Measurements from ENCODE around the gene CXCR1.
"Not testable (repeated sequence)": the region's sequence is repeated elsewhere in the genome, so short reads cannot be mapped to it uniquely, and the experiment has no call there.

CXCR1 gene

DNA sequence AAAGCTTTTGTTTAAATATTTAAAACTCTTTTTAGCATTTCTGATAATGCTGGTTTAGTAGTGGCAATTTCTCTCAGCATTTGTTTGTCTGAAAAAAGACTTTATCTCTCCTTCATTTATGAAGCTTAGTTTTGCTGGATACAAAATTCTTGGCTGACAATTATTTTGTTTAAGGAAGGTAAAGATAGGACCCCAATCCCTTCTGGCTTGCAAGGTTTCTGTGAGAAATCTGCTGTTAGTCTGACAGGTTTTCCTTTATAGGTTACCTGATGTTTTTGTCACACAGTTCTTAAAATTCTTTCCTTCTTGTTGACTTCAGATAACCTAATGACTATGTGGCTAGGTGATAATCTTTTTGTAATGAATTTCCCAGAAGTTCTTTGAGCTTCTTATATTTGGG, 44.5 kb downstream of the CXCR1 start:
- DNase-seq; H4K12ac ChIP-seq (ENCODE audit: low read depth, low read length); H2BK5ac ChIP-seq (ENCODE audit: low read depth, low read length, poor library complexity); H2AFZ ChIP-seq (ENCODE audit: insufficient read depth, low read length, poor library complexity); H3K23ac ChIP-seq (ENCODE audit: low read length); H3K4me3 ChIP-seq (ENCODE audit: low read depth, low read length); H3K18ac ChIP-seq (ENCODE audit: low read length); H3K14ac ChIP-seq (ENCODE audit: low read length); H3K9ac ChIP-seq (ENCODE audit: low read length); H2BK120ac ChIP-seq (ENCODE audit: insufficient read depth, low read length, poor library complexity); H4K8ac ChIP-seq (ENCODE audit: low read depth, low read length); H3K36me3 ChIP-seq (ENCODE audit: control insufficient read depth in 1 of 2, insufficient read depth in 2 of 2, low read length in 2 of 2); H2BK12ac ChIP-seq (ENCODE audit: low read length); H3K79me1 ChIP-seq (ENCODE audit: low read length); H3K4me2 ChIP-seq (ENCODE audit: low read length); H2AK5ac ChIP-seq (ENCODE audit: low read length); H3K9me3 ChIP-seq (ENCODE audit: insufficient read depth, low read depth, low read length); H3K4me1 ChIP-seq (ENCODE audit: control insufficient read depth in 1 of 2, insufficient read depth in 2 of 2, low read length in 2 of 2); H3K27ac ChIP-seq (ENCODE audit: low read depth, low read length); H4K91ac ChIP-seq (ENCODE audit: low read depth, low read length); H3K4ac ChIP-seq (ENCODE audit: low read depth, low read length); H3K27me3 ChIP-seq (ENCODE audit: insufficient read depth, low read length); H3K79me2 ChIP-seq (ENCODE audit: control insufficient read depth, insufficient read depth, low read length, poor library complexity): not testable (repeated sequence)

DNA sequence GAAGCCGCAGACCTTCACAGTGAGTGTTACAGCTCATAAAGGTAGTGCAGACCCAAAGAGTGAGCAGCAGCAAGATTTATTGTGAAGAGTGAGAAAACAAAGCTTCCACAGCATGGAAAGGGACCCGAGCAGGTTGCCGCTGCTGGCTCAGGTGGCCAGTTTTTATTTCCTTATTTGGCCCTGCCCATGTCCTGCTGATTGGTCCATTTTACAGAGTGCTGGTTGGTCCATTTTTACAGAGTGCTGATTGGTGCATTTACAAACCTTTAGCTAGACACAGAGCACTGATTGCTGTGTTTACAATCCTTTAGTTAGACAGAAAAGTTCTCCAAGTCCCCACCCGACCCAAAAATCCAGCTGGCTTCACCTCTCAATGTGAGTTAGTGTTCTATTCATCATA, 45.0 kb downstream of the CXCR1 start:
- H3K27me3 ChIP-seq (ENCODE audit: insufficient read depth, low read length); H4K91ac ChIP-seq (ENCODE audit: low read depth, low read length); H2BK120ac ChIP-seq (ENCODE audit: insufficient read depth, low read length, poor library complexity); H3K4me1 ChIP-seq (ENCODE audit: control insufficient read depth in 1 of 2, insufficient read depth in 2 of 2, low read length in 2 of 2); H2AK5ac ChIP-seq (ENCODE audit: low read length); H2BK12ac ChIP-seq (ENCODE audit: low read length); H3K79me2 ChIP-seq (ENCODE audit: control insufficient read depth, insufficient read depth, low read length, poor library complexity); H3K4me3 ChIP-seq (ENCODE audit: low read depth, low read length); H4K12ac ChIP-seq (ENCODE audit: low read depth, low read length); H3K14ac ChIP-seq (ENCODE audit: low read length); H3K23ac ChIP-seq (ENCODE audit: low read length); H3K4ac ChIP-seq (ENCODE audit: low read depth, low read length); H3K18ac ChIP-seq (ENCODE audit: low read length); H2BK5ac ChIP-seq (ENCODE audit: low read depth, low read length, poor library complexity); H3K79me1 ChIP-seq (ENCODE audit: low read length); H2AFZ ChIP-seq (ENCODE audit: insufficient read depth, low read length, poor library complexity); H3K4me2 ChIP-seq (ENCODE audit: low read length); H4K8ac ChIP-seq (ENCODE audit: low read depth, low read length); DNase-seq; H3K36me3 ChIP-seq (ENCODE audit: control insufficient read depth in 1 of 2, insufficient read depth in 2 of 2, low read length in 2 of 2); H3K9me3 ChIP-seq (ENCODE audit: insufficient read depth, low read depth, low read length); H3K9ac ChIP-seq (ENCODE audit: low read length); H3K27ac ChIP-seq (ENCODE audit: low read depth, low read length): not testable (repeated sequence)
- no CpG with 5 or more reads among the region's 4 CpGs for WGBS (ENCODE audit: extremely low coverage, insufficient coverage, insufficient read length)
